GM18909 (cell line): ENCODE measurements around the gene C22orf23.
"Not testable (repeated sequence)": the region's sequence is repeated elsewhere in the genome, so short reads cannot be mapped to it uniquely, and the experiment has no call there.

Source experiments
- ATAC-seq: cut with Tn5 transposase; IDR thresholded peaks from one replicate; pipeline ENCODE4 v1.9.1; 2021; ENCODE audit warnings: mild to moderate bottlenecking; ENCODE audit not compliant: unreplicated experiment, poor library complexity

Gene C22orf23

DNA sequence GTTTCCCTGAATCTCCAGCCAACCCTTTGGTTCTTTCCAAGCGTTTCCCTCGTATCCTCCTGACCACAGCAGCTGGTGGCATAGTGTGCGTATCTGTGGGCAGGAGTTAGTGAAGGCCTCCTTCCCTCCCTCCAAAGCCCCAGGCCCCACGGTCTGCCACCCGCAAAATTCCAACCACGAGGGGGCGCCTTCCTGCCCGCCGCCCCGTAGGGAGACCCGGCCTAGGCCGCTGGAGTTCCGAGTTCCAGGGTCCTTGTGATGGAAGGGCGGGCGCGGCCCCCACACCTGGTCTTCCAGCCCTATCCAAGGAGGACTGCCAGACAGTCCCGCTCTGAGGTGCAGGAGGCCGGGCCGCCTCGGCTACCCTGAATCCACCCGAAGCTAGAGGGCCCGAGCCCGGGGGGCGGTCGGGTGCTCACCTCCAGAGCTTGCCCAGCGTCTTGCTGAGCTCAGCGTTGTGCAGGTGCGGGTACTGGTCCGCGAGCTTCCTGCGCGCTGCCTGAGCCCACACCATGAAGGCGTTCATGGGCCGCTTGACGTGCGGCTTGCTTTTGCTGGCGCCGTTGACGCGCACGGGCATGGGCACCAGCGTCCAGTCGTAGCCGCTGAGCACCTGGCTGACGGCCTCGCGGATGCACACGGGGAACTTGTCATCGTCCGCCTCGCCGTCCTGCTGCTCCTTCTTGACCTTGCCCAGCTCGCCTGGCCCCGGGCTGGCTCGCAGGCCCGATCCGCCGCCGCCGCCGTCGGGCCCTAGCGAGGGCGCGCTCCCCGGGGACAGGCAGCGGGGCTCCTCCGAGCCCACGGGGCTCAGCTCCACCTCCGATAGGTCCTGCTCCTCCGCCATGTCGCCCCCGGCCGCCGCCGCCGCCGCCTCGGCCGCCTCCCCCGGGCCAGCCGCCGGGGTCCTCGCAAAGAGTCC lies 29.8 kb upstream of the C22orf23 start:
- ATAC-seq: no peak

DNA sequence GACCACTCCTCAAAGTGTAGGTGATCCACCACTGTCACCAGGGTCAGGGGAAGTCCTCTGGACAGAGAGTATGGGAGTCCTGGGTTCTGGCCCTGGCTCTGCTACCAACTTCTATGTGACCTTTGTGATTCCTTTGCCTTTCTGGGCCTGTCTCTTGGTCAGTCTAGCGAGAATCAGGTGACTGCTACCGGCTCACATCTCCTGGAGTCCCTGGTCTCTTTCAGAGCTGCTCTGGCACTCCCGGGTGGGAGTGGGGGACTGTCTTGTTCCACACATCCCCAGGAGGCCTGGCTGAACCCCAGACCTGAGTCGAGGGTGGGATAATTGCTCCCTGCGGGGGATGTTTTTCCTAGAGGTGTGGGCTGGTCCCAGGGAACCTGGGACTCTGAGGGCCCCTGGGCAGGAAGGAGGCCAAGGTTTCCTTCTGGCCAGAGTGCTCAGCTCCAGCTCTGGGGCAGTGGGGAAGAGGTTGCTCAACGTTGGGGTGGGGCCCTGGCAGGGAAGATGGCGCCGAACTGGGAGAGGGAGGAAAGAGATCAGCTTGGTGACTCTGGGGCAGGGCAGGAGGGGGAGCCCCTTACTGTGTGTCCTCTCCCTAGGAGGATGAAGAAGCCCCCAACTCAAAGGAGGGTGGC lies 28.9 kb upstream of the C22orf23 start:
- ATAC-seq: no peak

DNA sequence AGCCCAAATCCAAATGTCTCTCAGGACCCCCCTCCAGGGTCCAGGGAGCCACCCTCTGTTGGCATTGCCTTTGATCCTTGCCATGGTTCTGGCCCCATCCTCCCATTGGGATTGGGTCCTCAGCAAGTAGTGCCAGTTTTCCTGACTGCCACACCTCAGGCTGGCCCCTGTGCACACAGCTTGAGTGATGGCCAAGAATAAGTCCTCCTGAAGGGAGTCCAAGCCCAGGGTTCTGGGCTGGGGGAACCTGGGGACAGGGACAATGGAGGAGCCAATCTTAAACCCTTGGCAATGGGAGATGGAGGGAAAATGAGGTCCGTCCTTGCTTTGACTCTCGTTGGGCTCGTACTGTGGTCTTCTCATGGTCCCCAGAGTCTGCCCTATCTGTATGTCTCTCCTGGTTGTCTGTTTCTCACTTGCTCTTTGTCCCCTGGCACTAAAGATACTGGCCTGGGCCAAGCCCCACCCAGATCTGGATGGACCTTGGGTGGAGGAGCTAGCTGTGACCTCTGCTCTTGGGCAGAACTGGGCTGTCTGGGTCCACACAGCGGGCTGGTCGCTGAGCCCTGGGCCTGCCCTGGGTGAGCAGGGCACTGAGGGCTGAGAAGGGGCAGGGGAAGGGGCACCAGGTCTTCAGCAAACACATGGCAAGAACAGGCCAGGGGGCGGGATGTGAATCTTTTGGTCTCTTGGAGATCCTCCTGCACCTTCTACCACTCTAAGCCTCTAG lies 28.0 kb upstream of the C22orf23 start:
- ATAC-seq: no peak

DNA sequence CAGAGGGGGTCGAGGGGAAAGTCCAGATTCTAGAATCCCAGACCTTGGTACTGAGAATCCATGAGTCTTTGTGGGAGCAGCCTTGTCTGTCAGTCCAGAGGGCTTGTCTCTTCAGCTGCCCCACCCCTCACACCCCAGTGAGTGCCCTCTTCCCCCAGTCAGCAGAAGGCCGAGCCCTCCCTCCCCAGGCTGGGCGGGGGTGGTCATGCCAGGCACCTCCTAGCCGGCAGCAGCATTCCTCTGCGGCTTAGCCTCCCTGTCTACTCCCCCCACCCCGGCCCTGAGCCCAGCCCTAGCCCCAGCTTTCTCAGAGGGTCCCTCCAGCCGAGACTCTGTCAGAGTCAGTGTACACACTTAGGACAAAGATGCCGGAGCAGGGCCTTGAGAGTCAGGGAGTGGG lies 26.4 kb upstream of the C22orf23 start:
- no peak for ATAC-seq

DNA sequence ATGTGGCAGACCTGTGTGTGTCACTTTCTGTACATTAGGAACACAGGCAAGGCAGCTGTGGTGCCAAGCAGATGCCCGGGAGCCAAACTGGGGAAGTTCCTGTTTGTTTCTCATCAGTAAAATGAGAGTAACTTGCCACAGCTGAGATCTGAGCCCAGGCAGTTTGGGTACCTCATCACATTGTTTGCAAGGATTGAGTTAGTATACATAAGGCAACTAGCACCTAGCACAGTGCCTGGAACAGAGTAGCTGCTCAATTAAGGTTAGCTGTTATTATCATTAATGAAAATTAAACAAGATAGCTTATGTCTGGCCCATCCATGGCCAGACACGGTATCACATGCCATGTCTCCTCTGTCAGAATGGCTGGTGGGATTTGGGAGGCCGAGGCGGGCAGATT lies 23.1 kb upstream of the C22orf23 start:
- no peak for ATAC-seq

DNA sequence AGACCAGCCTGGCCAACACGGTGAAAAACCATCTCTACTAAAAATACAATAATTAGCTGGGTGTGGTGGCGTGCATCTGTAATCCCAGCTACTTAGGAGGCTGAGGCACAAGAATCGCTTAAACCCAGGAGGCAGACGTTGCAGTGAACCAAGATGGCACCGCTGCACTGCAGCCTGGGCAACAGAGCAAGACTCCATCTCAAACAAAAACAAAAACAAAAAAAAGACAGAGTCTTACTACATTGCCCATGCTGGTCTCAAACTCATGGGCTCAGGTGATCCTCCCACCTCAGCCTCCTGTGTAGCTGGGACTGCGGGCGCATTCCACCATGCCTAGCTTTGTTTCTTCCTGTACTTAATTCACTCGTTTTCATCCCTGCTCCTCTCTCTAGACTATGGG lies 22.6 kb upstream of the C22orf23 start:
- ATAC-seq: not testable (repeated sequence)

DNA sequence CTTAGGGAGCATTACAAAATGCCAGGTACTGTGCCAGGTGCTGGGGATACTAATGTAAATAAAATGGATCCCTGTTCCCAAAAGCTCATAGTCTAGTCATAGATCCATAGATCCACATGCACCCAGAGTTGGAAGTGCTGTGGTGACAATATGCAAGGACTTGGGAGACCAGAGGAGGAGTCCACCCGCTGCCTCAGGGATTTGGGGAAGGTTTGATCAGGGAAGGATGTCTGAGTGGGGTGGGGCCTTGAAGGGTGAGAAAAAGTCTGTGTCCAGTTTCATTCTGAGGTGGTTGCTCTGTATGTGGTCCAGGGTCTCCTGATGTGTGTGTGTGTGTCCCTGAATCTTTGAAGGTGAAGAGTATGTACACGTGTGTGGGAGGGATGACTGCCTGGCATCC lies 21.8 kb upstream of the C22orf23 start:
- no peak for ATAC-seq

DNA sequence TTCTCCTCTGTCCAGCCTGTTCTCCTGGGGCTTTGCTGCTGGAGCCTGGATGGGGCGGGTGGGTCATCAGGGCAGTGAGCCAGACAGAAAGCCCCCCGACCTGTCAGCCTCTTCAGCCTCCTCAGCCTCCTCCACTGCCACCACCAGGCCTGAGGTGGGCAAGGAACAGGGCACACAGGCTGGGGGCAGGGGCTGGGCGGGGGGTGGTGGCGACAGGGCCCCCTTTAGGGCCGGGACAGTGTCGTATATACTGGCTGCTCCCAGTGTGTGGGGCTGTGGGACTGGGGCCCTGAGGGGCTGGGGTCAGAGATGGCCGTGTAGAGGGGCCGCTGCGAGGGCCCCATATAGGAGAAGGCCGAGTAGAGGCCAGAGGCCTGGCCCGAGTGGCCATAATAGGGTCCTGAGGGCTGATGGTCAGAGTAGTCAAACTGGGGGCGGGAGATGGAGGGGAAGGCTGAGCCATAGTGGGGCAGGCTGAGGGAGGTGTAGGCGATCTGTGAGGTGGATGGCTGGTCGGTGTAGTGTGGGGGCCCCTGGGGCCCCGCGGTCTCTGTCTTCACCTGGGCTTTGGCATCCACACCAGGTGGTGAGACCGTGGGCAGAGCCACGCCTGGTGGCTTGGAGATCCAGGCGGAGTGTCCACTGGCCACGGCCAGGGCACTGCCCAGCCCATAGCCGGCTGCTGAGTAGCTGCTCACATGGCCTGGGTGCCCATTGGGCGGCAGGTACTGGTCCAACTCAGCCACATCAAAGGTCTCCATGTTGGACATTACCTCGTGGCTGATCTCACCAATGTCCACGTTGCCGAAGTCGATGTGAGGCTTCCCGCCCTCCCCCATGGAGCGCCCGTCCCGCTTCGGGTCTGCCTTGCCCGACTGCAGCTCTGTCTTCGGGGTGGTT lies 20.1 kb upstream of the C22orf23 start:
- no peak for ATAC-seq

DNA sequence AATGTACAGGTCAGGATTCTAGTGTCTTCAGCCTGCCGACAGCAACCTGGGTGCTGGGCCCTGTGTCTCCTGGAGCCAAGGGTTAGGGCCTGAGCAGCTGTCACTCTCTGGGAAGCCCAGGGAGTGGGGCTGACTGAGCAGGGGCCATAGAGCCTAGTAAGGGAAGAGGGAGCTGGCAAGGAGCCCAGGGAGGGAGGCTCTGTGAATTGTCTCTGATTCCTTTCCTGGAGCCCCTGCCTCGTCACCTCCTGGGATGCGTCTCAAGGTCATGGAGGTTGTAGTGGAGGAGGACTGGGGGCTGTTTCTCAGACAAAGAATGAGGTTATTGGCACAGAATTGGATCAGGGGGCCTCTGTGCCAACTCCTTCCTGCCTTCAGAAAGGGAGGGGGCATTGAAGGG lies 19.1 kb upstream of the C22orf23 start:
- ATAC-seq: no peak

DNA sequence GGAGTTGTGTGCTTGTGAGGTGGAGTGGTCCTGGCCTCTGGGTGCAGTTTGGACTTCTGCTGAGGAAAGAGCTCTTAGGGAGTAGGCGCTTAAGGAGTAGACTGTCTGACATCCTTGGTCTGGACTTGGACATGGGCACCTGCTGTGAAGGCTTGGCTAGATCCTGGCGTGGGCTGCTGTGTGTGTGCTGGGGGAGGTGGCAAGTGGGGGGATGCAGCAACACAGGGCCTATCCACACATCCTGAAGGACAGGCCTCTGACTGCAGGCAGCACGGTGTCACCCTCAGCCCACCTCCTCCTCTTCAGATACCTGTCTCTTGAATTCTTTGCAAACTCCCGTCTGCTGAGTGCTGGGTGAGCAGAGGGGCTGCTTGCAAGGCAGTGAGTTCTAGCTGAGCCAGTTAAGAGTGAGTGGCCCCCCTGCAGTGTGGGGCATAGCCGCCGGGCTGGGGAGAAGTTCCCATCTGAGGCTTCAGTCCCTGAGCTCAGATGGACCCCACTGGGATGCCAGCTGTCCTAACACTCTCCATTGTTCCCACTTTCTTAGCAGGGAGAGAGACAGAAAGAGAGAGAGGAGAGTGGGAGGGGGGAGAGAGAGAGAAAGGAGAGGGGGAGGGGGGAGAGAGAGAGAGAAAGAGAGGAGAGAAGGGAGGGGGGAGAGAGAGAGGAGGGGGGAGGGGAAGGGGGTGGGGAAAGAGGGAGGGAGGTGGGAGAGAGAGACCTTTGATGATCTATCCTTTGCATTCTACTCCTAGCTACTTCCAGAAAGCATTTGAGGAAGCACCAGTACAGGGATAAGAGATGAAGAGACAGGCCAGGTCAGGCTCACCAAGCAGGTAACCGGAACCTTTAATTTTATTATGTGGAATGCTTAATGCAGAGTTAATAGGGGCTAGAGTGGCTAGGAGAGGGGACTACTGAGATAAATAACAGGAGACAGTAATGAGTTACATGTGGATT lies 18.4 kb upstream of the C22orf23 start:
- ATAC-seq: no peak

DNA sequence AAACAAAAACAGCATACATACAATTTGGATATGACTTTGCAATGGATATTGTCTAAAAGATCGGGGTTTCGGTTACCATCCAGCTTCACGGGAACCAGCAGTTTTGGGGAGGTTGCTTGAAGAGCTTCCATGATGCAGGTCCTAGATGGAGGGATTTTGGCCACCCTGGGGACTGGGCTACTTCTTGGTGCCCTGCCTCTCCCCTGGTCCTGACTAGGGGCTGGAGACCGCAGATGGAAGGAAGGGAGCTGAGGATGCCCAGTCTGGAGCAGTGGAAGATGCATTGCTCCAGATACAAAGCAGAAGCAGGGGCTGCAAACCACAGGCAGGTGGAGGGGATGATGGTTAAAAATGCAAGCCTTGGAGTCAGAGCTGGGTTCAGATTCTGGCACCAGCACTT lies 17.5 kb upstream of the C22orf23 start:
- ATAC-seq: no peak

DNA sequence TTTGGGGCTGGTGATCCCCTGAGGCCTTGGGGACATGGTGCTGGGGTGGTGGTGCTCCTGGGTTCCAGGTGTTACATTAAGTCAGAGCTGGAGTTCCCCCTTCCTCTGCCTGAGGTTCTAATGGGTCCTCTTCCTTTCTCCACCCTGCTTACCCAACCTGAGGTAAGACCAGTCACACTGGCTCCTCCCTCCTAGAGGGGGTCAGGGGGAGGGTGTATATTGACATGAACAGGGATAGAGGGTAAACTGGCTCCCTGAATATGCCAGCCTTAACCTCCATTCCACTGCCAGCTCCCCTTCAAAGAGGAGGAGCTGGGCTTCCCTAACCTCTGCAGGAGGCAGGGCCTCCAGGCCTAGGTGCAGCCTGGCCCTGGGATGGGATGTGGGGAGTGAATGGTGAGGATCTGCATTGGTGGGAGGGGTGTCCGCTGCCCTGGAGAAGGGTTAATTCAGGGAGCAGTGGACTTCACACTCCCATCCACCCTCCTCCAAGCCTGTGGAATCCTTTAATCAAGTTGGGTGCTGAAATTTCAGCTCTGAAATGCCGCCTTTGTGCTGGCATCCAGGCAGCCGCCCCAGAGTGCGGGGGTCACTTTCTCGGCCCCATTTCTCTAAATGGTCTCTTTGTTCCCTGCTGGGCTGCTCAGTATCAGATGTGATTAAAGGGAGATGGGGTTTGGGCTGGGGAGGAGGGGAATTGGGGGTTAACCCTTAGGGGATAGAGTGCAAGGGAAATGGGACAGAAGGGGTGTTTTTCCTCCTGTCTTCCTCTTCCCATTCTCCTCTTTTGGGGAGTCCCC lies 15.3 kb upstream of the C22orf23 start:
- no peak for ATAC-seq

DNA sequence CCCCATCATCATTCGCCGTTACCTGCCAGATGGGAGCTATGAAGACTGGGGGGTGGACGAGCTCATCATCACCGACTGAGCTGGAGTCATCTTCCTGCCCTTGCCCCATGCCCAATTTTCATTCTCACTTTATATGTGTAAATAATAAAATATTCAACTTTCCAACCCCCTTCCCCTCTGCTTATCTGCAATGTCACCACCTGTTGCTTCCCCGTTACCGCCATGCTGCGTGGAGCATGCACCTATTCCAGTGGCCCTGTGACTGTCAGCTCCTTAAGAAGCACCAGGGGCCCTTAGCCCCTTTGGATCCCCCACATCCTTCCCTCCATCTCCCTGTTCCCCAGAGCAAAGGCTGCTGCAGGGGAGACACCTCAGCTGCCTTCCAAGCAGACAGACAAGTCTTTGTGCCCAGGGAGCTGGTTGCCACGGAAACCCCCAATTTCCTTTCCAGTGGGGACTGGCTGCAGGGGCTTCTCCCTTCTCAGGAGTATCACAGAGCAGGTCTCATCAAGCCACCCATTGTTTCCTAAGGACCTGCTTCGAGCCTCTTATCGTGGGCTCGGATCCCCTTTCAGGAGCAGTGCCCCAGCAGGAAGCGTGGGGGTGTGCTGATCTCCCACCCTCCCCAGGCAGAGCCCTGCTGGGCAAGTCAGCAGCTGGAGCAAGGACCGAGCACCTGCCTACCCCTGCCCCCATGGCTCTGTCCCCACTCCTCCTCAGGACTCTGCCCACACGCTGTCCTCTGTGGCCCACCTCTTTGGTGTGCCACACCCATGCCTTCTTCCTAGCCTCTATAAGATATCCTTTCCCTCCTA lies 14.4 kb upstream of the C22orf23 start:
- ATAC-seq: no peak

DNA sequence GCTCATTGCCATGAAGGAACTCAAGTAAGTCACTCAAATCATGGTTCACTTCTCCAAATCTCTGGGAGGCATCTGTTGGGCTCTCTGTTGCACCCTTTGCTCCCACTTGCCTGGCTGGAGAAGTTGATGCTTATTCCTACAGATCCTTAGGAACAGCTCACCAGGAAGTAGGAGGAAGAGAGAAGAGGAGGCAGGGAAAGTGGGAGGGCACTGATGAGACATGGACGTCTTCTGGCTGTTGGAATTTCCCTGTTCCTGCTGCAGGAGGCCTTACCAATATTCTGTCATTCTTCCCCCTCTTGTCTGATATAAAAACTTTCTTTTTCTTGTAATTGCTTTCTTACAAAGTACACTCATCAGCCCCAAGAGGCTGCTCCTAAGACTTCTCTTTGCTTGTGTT lies 13.7 kb upstream of the C22orf23 start:
- no peak for ATAC-seq

DNA sequence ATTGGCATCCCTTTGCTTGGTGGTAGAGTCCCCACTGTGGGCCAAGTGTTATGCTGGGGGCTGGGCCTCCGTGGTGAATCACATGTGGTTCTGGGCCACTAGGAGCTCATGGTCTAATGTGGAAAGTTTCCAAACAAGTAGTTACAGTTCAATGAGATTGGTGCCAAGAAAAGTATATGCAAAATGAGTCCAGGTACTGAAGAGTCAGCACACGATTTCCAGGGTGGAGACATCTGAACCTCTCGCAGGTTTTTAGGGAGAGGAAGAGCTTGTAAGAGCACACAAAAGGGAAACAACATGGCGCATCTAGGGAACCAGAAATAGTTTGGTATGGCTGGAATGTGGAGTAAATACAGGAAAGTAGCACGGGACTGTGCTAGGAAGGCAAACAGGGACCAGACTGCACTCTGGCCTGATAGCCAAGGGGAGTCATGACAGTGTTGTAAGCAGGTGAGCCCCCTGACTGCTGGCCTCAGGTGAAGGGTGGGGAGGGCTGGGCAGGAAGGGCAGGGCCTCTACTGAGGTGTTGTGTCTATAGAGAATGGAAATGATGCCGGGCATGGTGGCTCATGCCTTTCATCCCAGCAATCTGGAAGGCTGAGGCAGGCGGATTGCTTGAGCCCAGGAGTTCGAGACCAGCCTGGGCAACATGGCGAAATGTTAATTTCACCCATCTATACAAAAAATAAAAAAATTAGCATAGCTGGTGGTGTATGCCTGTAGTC lies 12.7 kb upstream of the C22orf23 start:
- no peak for ATAC-seq

DNA sequence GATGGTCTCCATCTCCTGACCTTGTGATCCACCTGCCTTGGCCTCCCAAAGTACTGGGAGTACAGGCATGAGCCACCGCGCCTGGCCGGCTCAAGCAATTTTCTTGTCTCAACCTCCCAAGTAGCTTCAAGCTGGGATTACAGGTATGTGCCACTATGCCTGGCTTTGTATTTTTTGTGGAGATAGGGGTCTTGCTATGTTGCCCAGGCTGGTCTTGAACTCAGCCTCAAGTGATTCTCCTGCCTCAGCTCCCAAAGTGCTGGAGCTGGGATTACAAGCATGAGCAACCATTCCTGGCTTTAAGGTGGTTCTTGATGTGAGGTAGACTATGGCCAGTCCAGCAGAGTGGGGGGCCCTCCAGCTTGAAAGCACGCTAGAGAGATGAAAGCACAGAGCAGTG lies 7.7 kb upstream of the C22orf23 start:
- ATAC-seq: no peak
